NOMO-1 (cell line): ENCODE results near the gene RTN4RL2.

Experiments used
- DNase-seq, 2 experiments: peaks; one replicate each; lab custom pipeline; 2025; ENCODE audit not compliant: unreplicated experiment in 2 of 2; lab: John Stamatoyannopoulos, UW

Gene RTN4RL2

GRCh38 chr11:57461841-57462489 lies 1.6 kb downstream of the RTN4RL2 start:
- no peak for DNase-seq

GRCh38 chr11:57462597-57462996 lies 2.3 kb downstream of the RTN4RL2 start:
- DNase-seq, result no peak

- no peak for DNase-seq
Observed at GRCh38 chr11:57463671-57464538, 3.6 kb downstream of the RTN4RL2 start.

- DNase-seq, result peak; percentile 44 to 55
Observed at GRCh38 chr11:57464539-57465181, 4.3 kb downstream of the RTN4RL2 start.

- DNase-seq, result no peak
Observed at GRCh38 chr11:57466680-57467079, 6.4 kb downstream of the RTN4RL2 start.

- DNase-seq, result no peak
Observed at GRCh38 chr11:57467508-57468157, 7.3 kb downstream of the RTN4RL2 start.

- no peak for DNase-seq
Observed at GRCh38 chr11:57468276-57468675, 7.9 kb downstream of the RTN4RL2 start.

GRCh38 chr11:57469268-57469667 lies 8.9 kb downstream of the RTN4RL2 start:
- DNase-seq, result no peak

GRCh38 chr11:57471496-57471895 lies 11.2 kb downstream of the RTN4RL2 start:
- no peak for DNase-seq

GRCh38 chr11:57473285-57473841 lies 13.0 kb downstream of the RTN4RL2 start:
- DNase-seq, result peak; percentile 67 to 82

GRCh38 chr11:57474017-57474802 lies 13.9 kb downstream of the RTN4RL2 start:
- peak; percentile 62 to 71 for DNase-seq

GRCh38 chr11:57474803-57475115 lies 14.4 kb downstream of the RTN4RL2 start:
- no peak for DNase-seq

GRCh38 chr11:57475191-57475590 lies 14.9 kb downstream of the RTN4RL2 start:
- DNase-seq, result no peak

- DNase-seq, result no peak
Observed at GRCh38 chr11:57475671-57476046, 15.3 kb downstream of the RTN4RL2 start.

- DNase-seq, result no peak
Observed at GRCh38 chr11:57476047-57476756, 15.9 kb downstream of the RTN4RL2 start.

- DNase-seq, result no peak
Observed at GRCh38 chr11:57476757-57477506, 16.6 kb downstream of the RTN4RL2 start.

GRCh38 chr11:57477507-57478189 lies 17.3 kb downstream of the RTN4RL2 start:
- DNase-seq, result no peak

- DNase-seq, result no peak
Observed at GRCh38 chr11:57479021-57479663, 18.8 kb downstream of the RTN4RL2 start.
